SK-MEL-5 (cell line): ENCODE results near the gene ACP7. TPM values are rescaled to one million over a fixed set of nuclear protein-coding genes. Genes with fewer than 3 reads are reported as not detected.
A peak's percentile ranks its signal among the peaks of the same experiment; 100 is the strongest.
"Not testable (repeated sequence)": the region's sequence is repeated elsewhere in the genome, so short reads cannot be mapped to it uniquely, and the experiment has no call there.

Source experiments
- DNase-seq: peaks from one replicate; pipeline ENCODE4 v3.0.0-alpha.2; 2016; ENCODE audit warnings: low read depth, low spot score
- in situ Hi-C: cut with HindIII; loops from 2 replicates; pipeline ENCODE4 v1.10.0; 2016; ENCODE audit warnings: low sequenced_read_pairs, high pct_unique_total_duplicates, low pct_unique_long_range_greater_than_20kb
- total RNA-seq: library from RNA; depleted of rRNA; stranded (reverse); fragments of >200 nt; shearing (Covaris generic); gene quantifications from 2 replicates; pipeline ENCODE4 v1.2.3, GENCODE V29; 2014

The ACP7 gene
- total RNA-seq, 1 experiment from 2014 or later: 0.05 TPM

DNA sequence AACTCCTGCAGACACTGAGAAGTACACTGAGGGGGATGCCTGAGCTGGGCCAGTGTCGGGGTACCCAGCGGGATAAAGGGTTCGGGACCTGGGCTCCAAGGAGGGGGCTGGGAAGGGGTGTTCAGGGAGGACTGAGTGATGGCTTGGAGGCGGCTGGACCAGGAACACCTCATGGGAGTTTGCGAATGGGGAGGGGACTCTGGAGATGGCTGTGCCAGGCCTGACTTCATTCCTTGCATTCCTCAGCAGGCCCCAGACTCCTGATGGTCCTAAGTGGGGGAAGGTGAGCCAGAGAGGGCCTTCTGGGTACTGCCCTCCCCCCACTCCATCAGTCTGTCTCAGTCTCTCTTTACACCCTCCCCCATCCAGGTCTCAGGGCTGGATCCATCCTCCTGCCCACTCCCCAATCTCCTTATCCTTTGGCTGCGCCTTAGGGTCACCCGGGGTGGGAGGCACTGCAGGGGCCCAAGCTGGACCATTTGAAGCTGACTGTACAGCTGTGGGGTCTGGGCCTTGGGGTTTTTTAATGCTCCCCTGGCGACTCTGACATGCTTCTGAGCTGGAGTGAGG, 55.2 kb downstream of the ACP7 start:
- DNase-seq: no peak
- in situ Hi-C loops: no loop called here

DNA sequence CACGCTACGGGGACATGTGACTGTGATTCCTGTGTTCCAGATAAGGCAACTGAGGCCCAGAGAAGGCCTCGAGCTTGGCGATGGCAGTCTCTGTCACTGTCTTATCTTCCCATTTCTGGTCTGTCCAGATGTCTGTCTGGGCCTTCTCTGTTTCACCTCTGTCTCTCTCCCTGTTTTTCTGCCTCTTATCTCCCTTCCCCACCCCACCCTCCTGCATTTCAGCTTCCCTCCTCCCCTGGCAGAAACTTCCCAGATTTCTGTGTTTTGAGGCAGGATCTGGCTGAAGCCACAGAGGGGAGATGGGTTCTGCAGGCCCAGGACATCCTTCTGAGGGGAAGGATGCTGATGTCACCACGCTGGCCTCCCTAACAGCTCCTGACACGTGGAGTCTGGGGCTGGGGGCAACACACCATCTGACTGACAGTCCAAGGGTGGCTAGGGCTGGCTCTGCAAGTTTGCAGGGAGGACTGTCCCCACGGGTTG, 55.8 kb downstream of the ACP7 start:
- no peak for DNase-seq
- in situ Hi-C loops: no loop called here

GRCh38 chr19:39140594-39140993, 56.4 kb downstream of the ACP7 start:
- in situ Hi-C loops: no loop called here
- DNase-seq: no peak

GRCh38 chr19:39141929-39142328, 57.8 kb downstream of the ACP7 start:
- in situ Hi-C loops: no loop called here

DNA sequence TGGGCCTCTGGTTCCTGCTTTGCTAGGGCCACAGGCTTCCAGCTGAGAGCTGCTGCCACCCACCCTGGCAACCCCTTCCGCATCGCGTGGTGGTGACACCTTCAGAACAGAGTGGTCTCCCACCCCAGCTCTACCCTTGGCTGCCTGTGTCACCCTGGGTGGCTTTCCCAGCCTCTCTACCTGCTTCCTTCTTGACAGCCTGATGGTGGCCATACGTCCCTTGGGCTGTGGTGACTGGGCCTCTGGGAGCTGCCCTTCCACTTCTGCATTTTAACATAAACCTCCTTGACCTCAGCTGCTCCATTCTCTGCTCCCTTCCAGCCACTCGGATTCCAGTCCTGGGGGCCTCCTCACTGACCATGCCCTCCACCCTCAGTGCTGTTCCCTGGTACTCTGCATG, 58.5 kb downstream of the ACP7 start:
- in situ Hi-C loops: no loop called here
- no peak for DNase-seq

More at GRCh38 chr19:39141929-39142328, 57.8 kb downstream of the ACP7 start:
- no peak for DNase-seq

- in situ Hi-C loops, DNase-seq: not testable (repeated sequence)
Observed at GRCh38 chr19:39143757-39144289, 59.7 kb downstream of the ACP7 start.

GRCh38 chr19:39144290-39145071, 60.3 kb downstream of the ACP7 start:
- DNase-seq: no peak
- in situ Hi-C loops: no loop called here

- in situ Hi-C loops: no loop called here
- peak; percentile 36 for DNase-seq
Observed at GRCh38 chr19:39145180-39145953, 61.2 kb downstream of the ACP7 start.

DNA sequence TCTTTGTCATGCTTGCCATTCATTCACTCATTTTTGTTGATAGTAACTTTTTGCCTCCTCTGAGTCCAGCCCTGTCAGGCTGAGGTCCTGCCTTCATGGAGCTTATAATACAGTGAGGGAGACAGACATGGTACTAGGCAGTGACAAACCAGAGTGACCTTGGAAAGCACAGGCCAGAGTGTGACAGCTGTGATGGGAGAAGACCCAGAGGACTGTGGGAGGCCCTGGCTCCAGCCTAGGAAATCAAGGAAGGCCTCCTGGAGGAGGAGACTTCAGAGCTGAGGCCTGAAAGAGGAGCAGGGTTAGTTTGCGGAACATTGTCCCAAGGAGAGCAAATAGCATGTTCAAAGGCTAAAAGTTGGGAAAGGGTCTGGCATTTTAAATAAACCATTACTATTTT, 61.9 kb downstream of the ACP7 start:
- DNase-seq: no peak
- in situ Hi-C loops: no loop called here

DNA sequence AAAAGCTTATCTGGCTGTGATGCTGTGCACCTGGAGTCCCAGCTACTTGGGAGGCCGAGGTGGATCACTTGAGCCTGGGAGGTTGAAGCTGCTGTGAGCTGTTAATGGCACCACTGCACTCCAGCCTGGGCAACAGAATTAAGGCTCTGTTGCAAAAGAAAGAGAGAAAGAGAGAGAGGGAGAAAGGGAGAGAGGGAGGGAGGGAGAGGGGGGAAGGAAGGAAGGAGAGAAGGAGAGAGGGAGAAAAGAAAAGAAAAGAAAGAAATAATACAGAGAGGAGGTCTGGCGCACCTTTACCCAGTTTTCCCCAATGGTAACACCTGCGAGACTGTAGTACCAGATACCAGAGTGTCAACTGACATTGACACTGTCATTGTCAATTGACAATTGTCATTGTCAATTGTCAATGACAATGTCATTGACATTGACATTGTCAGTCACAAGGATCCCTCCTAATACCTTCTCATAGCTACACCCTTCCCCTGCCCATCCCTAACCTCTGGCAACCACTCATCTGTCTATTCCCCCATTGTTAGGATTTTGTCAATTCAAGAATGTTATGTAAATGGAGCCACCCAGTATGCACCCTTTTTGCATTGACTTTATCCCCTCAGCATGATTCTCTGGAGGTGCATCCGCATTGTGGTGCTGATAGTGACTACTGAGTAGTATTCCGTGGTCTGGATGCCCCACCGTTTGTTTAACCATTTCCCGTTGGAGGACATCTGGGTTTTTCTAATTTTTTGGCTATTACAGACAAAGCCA, 62.7 kb downstream of the ACP7 start:
- in situ Hi-C loops: no loop called here
- DNase-seq: no peak

- no peak for DNase-seq
- in situ Hi-C loops: no loop called here
Observed at GRCh38 chr19:39147480-39147879, 63.3 kb downstream of the ACP7 start.

DNA sequence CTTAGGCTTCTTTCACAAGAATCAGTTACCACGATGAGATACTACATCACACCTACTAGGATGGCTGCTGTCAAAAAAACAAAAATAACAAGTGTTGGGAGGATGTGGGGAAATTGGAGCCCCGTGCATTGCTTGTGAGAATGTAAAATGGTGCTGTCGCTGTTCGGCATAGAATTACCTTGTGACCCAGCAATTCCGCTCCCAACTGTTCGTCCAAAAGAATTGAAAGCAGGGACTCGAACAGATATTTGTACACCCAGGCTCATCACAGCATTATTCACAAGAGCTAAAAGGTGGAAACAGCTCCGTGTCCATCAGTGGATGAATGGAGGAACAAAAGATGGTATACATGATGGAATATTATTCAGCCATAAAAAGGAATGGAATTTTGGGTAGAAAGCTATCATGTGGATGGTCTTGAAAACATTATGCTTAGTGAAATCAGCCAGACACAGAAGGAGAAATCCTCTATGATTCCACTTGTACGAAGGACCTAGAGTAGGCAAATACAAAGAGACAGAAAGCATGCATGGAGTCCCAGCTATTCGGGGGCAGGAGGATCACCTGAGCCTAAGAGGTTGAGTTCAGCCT, 64.9 kb downstream of the ACP7 start:
- no peak for DNase-seq
- in situ Hi-C loops: no loop called here

DNA sequence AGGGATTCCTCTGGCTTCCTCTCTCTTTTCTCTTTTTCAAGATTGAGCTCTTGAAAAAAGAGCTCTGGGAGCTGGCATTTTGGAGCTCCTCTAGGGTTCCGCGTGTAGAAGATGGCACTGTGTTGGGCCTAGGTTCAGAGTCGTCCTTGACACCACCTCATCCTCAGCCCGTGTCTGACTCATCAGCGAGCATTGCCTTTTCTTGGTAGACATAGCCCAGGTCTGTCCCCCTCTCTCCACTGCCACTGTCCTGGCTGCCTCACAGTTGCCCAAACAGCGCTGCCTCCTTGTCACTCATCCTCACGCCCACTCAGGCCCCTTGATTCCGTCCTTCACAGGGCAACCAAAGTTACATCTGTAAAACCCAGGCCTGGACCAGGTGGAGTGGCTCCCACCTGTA, 66.1 kb downstream of the ACP7 start:
- no peak for DNase-seq
- in situ Hi-C loops: no loop called here

GRCh38 chr19:39150807-39151600, 66.8 kb downstream of the ACP7 start:
- in situ Hi-C loops: no loop called here
- DNase-seq: no peak

- DNase-seq: no peak
- in situ Hi-C loops: no loop called here
Observed at GRCh38 chr19:39152066-39152465, 67.9 kb downstream of the ACP7 start.

GRCh38 chr19:39154100-39154628, 70.0 kb downstream of the ACP7 start:
- DNase-seq: no peak
- in situ Hi-C loops: no loop called here
